Measurements from ENCODE around the gene IMPG1. TPM values are rescaled to one million over a fixed set of nuclear protein-coding genes. Genes with fewer than 3 reads are reported as not detected.

Gene IMPG1
- total and polyA plus RNA-seq, 10 of the 15 experiments (the other 5 are each of a cell fraction or from before 2014, with no cell fraction given), result not detected

DNA sequence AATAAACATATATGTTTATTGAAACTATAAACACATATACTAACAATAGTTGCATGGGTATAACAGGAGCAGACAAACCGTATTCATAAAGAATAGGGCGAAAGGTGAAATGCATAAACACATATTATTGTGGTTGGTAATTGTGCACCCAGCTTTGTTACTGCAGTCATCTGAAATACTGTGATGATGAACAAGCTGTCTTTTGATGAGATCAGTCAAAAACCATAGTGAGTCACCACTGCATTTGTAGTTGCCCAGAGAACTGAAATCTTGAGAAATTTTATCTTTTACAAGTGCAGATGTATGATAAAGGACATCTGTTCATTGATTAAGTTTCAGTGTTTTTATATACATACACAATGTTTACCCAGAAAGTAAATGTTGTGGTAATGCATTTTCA is 189.7 kb downstream of the IMPG1 start (continued):
- TF ChIP-seq RAD51 (IDR thresholded peaks at IDR 0.05), result no peak

DNA sequence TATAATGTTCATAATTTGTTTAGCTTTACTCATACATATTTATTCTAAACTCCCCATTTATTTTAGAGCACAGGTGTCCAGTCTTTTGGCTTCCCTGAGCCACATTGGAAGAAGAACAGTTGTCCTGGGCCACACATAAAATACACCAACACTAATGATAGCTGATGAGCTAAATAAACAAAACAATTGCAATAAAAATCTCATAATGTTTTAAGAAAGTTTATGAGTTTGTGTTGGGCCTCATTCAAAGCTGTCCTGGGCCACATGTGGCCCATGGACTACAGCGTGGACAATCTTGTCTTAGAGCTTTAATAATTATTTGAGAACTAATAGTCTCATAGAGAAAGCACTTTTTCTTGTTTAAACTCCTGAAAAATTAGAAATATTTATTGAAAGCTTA is 192.2 kb downstream of the IMPG1 start:
- ChIA-PET SMC1A (ENCODE audit: uncharacterized antibody, unreplicated experiment) (interaction anchor here (0.9 to 2.4 kb wide), 6 partner anchors 9 to 140 kb away, joined by 3 to 10 read pairs (median 4); no protein-coding TSS in a partner anchor), POLR2A (no interaction called here), RAD21 (ENCODE audit: unreplicated experiment) (interaction anchor here (0.6 to 3.3 kb wide), 2 partner anchors 13 to 321 kb away, joined by 5 to 12 read pairs; no protein-coding TSS in a partner anchor), CTCF (interaction anchor here (0.6 to 10.9 kb wide), 5 partner anchors 12 to 585 kb away, joined by 3 to 157 read pairs (median 3); no protein-coding TSS in a partner anchor)
- no peaks in the 10 kb centered on the region for H3K79me2 ChIP-seq (ENCODE audit: control insufficient read depth, insufficient read depth, low read length)
- TF ChIP-seq TAF1 (IDR thresholded peaks at IDR 0.05; ENCODE audit: borderline replicate concordance, low read depth, low read length), result no peak
- no peak for TF ChIP-seq IRF4 (IDR thresholded peaks at IDR 0.05; ENCODE audit: low read depth, low read length)
- TF ChIP-seq JUNB (IDR thresholded peaks at IDR 0.05), result no peak
- no peak for TF ChIP-seq ETV6 (conservative IDR thresholded peaks at IDR 0.05 in 1 of 2, IDR thresholded peaks at IDR 0.05 in 1 of 2; ENCODE audit: borderline replicate concordance in 1 of 2, low read depth in 1 of 2)
- no peak overlapping the region for H2AFZ ChIP-seq (ENCODE audit: control insufficient read depth, low read depth, low read length)
- H3K9ac ChIP-seq (ENCODE audit: control insufficient read depth, insufficient read depth, low read length), result no peak overlapping the region
- intact Hi-C loops (cut with micrococcal nuclease; ENCODE audit: unreplicated experiment) (no loop called here), in situ Hi-C loops (cut with MboI) (no loop called here)
- no peaks in the 10 kb centered on the region for H3K27me3 ChIP-seq (replicated peaks in 1 of 2; ENCODE audit: control insufficient read depth in 2 of 2, insufficient read depth in 2 of 2, low read length in 1 of 2)
- FAIRE-seq, result no peak
- H3K36me3 ChIP-seq (ENCODE audit: control insufficient read depth in 2 of 2, insufficient read depth in 2 of 2, low read length in 1 of 2), result no peaks in the 10 kb centered on the region; a peak in 1 of 4 replicates
- H3K27ac ChIP-seq (ENCODE audit: control insufficient read depth, insufficient read depth), result no peak overlapping the region
- no TSS peak for BruUV-seq (replicated peaks)
- H3K4me1 ChIP-seq (ENCODE audit: control insufficient read depth, insufficient read depth, low read length), result no peaks in the 10 kb centered on the region
- WGBS (ENCODE audit: insufficient coverage, insufficient replicate concordance, low lambda C conversion rate, missing lambda C conversion rate), result 81% methylated on average over 1 of the region's 1 CpG
- H3K4me2 ChIP-seq (ENCODE audit: control insufficient read depth, insufficient read depth), result no peak overlapping the region
- no peak for DNase-seq (ENCODE audit: low read depth, low spot score)
- ATAC-seq, result no peak
- no peak overlapping the region for H3K4me3 ChIP-seq
- H4K20me1 ChIP-seq (ENCODE audit: control insufficient read depth, insufficient read depth), result no peaks in the 10 kb centered on the region
- no peaks in the 10 kb centered on the region for H3K9me3 ChIP-seq (replicated peaks; ENCODE audit: control insufficient read depth, insufficient read depth, low read length)

DNA sequence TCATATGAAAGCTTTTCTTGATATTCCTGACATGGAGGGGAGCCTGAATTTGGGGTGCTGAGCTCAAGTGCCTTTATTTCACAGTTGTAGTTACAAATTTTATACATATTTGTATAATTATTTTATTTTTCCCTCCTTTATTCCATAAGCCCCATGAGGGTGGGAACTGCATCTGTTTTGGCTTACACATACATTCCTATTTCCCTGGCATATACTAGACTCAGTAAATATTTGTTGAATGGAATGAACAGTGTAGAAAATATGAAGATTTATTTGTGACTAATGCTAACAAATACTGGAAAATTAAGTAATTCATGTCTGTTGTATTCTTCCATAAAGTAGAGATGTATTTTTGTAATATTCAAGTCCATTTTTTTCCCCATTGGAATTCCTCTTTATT is 196.3 kb downstream of the IMPG1 start:
- no TSS peak for BruUV-seq (replicated peaks)
- ChIA-PET CTCF (interaction anchor here (0.6 to 10.9 kb wide), 3 partner anchors 16 to 60 kb away, joined by 3 to 157 read pairs (median 4); no protein-coding TSS in a partner anchor), POLR2A (no interaction called here), RAD21 (ENCODE audit: unreplicated experiment) (interaction anchor here (1.2 kb wide), 1 partner anchor 17 kb away, joined by 4 read pairs; no protein-coding TSS in a partner anchor), SMC1A (ENCODE audit: uncharacterized antibody, unreplicated experiment) (interaction anchor here (0.9 to 3.7 kb wide), 3 partner anchors 18 to 45 kb away, joined by 3 to 16 read pairs (median 3); no protein-coding TSS in a partner anchor)
- no peaks in the 10 kb centered on the region for H3K9me3 ChIP-seq (replicated peaks; ENCODE audit: control insufficient read depth, insufficient read depth, low read length)
- no peak for ATAC-seq
- H3K27ac ChIP-seq (ENCODE audit: control insufficient read depth, insufficient read depth), result no peak overlapping the region
- no peak overlapping the region for H3K4me2 ChIP-seq (ENCODE audit: control insufficient read depth, insufficient read depth)
- H2AFZ ChIP-seq (ENCODE audit: control insufficient read depth, low read depth, low read length), result no peak overlapping the region
- H3K79me2 ChIP-seq (ENCODE audit: control insufficient read depth, insufficient read depth, low read length), result no peaks in the 10 kb centered on the region
- no peak for DNase-seq (ENCODE audit: low read depth, low spot score)
- no peaks in the 10 kb centered on the region for H4K20me1 ChIP-seq (ENCODE audit: control insufficient read depth, insufficient read depth)
- FAIRE-seq, result no peak
- H3K4me3 ChIP-seq, result no peak overlapping the region
- intact Hi-C loops (cut with micrococcal nuclease; ENCODE audit: unreplicated experiment), result no loop called here
- no peaks in the 10 kb centered on the region for H3K4me1 ChIP-seq (ENCODE audit: control insufficient read depth, insufficient read depth, low read length)
- in situ Hi-C loops (cut with MboI), result no loop called here
- peaks cover 0 to 2% of the 10 kb centered on the region in 2 experiments; a peak in 1 of 4 replicates for H3K36me3 ChIP-seq (ENCODE audit: control insufficient read depth in 2 of 2, insufficient read depth in 2 of 2, low read length in 1 of 2)
- H3K9ac ChIP-seq (ENCODE audit: control insufficient read depth, insufficient read depth, low read length), result no peak overlapping the region
- H3K27me3 ChIP-seq (replicated peaks in 1 of 2; ENCODE audit: control insufficient read depth in 2 of 2, insufficient read depth in 2 of 2, low read length in 1 of 2), result no peaks in the 10 kb centered on the region
- TF ChIP-seq YBX1 (IDR thresholded peaks at IDR 0.05), result no peak
- TF ChIP-seq CBFB (IDR thresholded peaks at IDR 0.05; ENCODE audit: low read depth), result no peak
- TF ChIP-seq, protein P1, sequence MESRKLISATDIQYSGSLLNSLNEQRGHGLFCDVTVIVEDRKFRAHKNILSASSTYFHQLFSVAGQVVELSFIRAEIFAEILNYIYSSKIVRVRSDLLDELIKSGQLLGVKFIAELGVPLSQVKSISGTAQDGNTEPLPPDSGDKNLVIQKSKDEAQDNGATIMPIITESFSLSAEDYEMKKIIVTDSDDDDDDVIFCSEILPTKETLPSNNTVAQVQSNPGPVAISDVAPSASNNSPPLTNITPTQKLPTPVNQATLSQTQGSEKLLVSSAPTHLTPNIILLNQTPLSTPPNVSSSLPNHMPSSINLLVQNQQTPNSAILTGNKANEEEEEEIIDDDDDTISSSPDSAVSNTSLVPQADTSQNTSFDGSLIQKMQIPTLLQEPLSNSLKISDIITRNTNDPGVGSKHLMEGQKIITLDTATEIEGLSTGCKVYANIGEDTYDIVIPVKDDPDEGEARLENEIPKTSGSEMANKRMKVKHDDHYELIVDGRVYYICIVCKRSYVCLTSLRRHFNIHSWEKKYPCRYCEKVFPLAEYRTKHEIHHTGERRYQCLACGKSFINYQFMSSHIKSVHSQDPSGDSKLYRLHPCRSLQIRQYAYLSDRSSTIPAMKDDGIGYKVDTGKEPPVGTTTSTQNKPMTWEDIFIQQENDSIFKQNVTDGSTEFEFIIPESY (IDR thresholded peaks at IDR 0.05), result no peak
- TF ChIP-seq, protein P2, sequence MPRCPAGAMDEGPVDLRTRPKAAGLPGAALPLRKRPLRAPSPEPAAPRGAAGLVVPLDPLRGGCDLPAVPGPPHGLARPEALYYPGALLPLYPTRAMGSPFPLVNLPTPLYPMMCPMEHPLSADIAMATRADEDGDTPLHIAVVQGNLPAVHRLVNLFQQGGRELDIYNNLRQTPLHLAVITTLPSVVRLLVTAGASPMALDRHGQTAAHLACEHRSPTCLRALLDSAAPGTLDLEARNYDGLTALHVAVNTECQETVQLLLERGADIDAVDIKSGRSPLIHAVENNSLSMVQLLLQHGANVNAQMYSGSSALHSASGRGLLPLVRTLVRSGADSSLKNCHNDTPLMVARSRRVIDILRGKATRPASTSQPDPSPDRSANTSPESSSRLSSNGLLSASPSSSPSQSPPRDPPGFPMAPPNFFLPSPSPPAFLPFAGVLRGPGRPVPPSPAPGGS (IDR thresholded peaks at IDR 0.05; ENCODE audit: borderline replicate concordance, insufficient read depth, low read depth, low read length, poor library complexity, severe bottlenecking), result no peak
- TF ChIP-seq, protein P3, sequence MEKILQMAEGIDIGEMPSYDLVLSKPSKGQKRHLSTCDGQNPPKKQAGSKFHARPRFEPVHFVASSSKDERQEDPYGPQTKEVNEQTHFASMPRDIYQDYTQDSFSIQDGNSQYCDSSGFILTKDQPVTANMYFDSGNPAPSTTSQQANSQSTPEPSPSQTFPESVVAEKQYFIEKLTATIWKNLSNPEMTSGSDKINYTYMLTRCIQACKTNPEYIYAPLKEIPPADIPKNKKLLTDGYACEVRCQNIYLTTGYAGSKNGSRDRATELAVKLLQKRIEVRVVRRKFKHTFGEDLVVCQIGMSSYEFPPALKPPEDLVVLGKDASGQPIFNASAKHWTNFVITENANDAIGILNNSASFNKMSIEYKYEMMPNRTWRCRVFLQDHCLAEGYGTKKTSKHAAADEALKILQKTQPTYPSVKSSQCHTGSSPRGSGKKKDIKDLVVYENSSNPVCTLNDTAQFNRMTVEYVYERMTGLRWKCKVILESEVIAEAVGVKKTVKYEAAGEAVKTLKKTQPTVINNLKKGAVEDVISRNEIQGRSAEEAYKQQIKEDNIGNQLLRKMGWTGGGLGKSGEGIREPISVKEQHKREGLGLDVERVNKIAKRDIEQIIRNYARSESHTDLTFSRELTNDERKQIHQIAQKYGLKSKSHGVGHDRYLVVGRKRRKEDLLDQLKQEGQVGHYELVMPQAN (conservative IDR thresholded peaks at IDR 0.05), result no peak

All from GM12878 (cell line).